Measurements from ENCODE around the gene NLRC3.

DNA sequence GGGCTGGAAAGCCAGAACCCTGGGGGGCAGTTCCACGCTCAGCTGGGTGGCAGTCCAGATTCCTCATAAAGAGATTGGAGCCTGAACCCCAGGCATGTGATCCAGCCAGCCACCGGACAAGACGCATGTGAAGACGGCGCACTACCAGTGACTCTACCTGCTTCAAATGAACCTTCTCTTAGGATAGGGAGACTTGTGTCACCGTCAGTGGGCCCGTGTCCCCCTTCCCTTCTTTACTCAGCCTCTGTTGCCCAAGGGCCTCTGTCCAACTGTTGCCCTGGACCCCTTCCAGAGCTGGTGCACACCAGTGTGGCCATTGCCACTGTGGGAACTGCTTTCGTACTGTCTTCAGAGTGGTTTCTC lies 58.2 kb downstream of the NLRC3 start:
- no peak for TF ChIP-seq YY1 (IDR thresholded peaks at IDR 0.05; ENCODE audit: insufficient read depth, insufficient read length)
- TF ChIP-seq ZNF274 (IDR thresholded peaks at IDR 0.05; ENCODE audit: low read depth, low read length), result no peak
